K562 (cell line): ENCODE data around the gene KDM2B. TPM values are rescaled to one million over a fixed set of nuclear protein-coding genes. Genes with fewer than 3 reads are reported as not detected.
A peak's percentile ranks its signal among the peaks of the same experiment; 100 is the strongest.

Experiments used
- ATAC-seq: fragments of 200-7000 bp; cut with Tn5 transposase; 3 replicates; pipeline ENCODE4 v1.9.1; 2020; ENCODE audit warnings: moderate library complexity
- BruUV-seq: library from RNA; stranded (reverse); fragments of 400-500 nt; replicated peaks from 2 replicates; lab custom pipeline; 2021; lab: Mats Ljungman, UMichigan
- CTCF ChIA-PET: fragments of 300-600 bp; formaldehyde crosslinking; extraction: SDS; loops from one replicate; lab custom pipeline; 2021; ENCODE audit warnings: low intra/inter-chr PET ratio; lab: Yijun Ruan, JAX
- POLR2A ChIA-PET: fragments of 300-600, 350-650 bp; sonication (Branson Sonifier 250); formaldehyde crosslinking; extraction: SDS; loops from one replicate; lab custom pipeline; 2021; ENCODE audit warnings: antibody characterized with exemption, inconsistent platforms; lab: Yijun Ruan, JAX
- DNase-seq, 4 experiments: peaks; one replicate each; pipeline versions ENCODE4 v3.0.0 to v3.0.0-alpha.2; 2011 to 2018; ENCODE audit warnings: low spot score in 3 of 4, mixed read lengths in 3 of 4; ENCODE audit errors: extremely low read depth in 1 of 4
- FAIRE-seq: peaks from 2 replicates; lab custom pipeline; 2011; peaks lifted over from hg19 to GRCh38; lab: Jason Lieb, UNC
- H2AFZ ChIP-seq: 2 replicates; pipeline ENCODE4 v1.6.0; 2011; ENCODE audit warnings: low read depth, low read length, control low read depth, inconsistent platforms
- H3K27ac ChIP-seq: fragments of 200-600 bp; 3 replicates; pipeline ENCODE4 v1.8.0; 2011; ENCODE audit warnings: low read depth, mild to moderate bottlenecking, control low read depth, inconsistent platforms, low read length, moderate library complexity, mixed read lengths; ENCODE audit errors: extremely low read depth
- H3K27me3 ChIP-seq, 2 experiments: fragments of 300-600 bp in 1 of 2; 2 replicates in 1 of 2; 3 replicates in 1 of 2; pipeline versions ENCODE4 v1.6.0 to v1.8.0; 2011; ENCODE audit warnings: inconsistent platforms in 2 of 2, low read length in 2 of 2, mild to moderate bottlenecking in 1 of 2, mixed read lengths in 1 of 2, moderate library complexity in 1 of 2; ENCODE audit not compliant: control insufficient read depth in 2 of 2, insufficient read depth in 2 of 2
- H3K36me3 ChIP-seq: fragments of 300-600 bp; 3 replicates; pipeline ENCODE4 v1.8.0; 2011; ENCODE audit warnings: mild to moderate bottlenecking, low read length, inconsistent platforms; ENCODE audit not compliant: control insufficient read depth, insufficient read depth
- H3K4me1 ChIP-seq, 2 experiments: fragments of 200-600 bp in 1 of 2; replicated peaks in 1 of 2; 2 replicates in 1 of 2; 3 replicates in 1 of 2; pipeline versions ENCODE4 v1.5.1 to v1.8.0; 2011; ENCODE audit warnings: inconsistent platforms in 2 of 2, low read length in 2 of 2, mild to moderate bottlenecking in 1 of 2, mixed read lengths in 1 of 2, moderate library complexity in 1 of 2; ENCODE audit not compliant: control insufficient read depth in 2 of 2, insufficient read depth in 2 of 2
- H3K4me2 ChIP-seq: 2 replicates; pipeline ENCODE4 v1.6.1; 2011; ENCODE audit warnings: low read length, control low read depth, inconsistent platforms, mixed read lengths; ENCODE audit not compliant: insufficient read depth
- H3K4me3 ChIP-seq: fragments of 200-600 bp; sonication (generic), shearing (Covaris generic); 2 replicates; pipeline ENCODE4 v1.5.1; 2016; ENCODE audit warnings: control low read depth, inconsistent platforms
- H3K79me2 ChIP-seq: fragments of 200-600 bp; 3 replicates; pipeline ENCODE4 v1.8.0; 2011; ENCODE audit warnings: low read length, inconsistent platforms; ENCODE audit not compliant: control insufficient read depth, insufficient read depth
- H3K9ac ChIP-seq, 2 experiments: 2 replicates each; pipeline versions ENCODE4 v1.6.0 to v1.6.1; 2011; ENCODE audit warnings: low read depth in 2 of 2, low read length in 2 of 2, control low read depth in 1 of 2, inconsistent platforms in 1 of 2, mild to moderate bottlenecking in 1 of 2, mixed read lengths in 1 of 2; ENCODE audit not compliant: insufficient read depth in 1 of 2
- H3K9me1 ChIP-seq: one replicate; pipeline ENCODE4 v1.6.0; 2011; ENCODE audit warnings: inconsistent platforms, mild to moderate bottlenecking, low read length, moderate library complexity; ENCODE audit not compliant: control insufficient read depth, insufficient read depth
- H3K9me3 ChIP-seq: replicated peaks from 2 replicates; pipeline ENCODE4 v1.5.1; 2011; ENCODE audit warnings: low read depth, low read length, inconsistent platforms; ENCODE audit not compliant: control insufficient read depth, insufficient read depth
- H4K20me1 ChIP-seq: replicated peaks from 2 replicates; pipeline ENCODE4 v1.6.1; 2011; ENCODE audit warnings: low read length, inconsistent platforms, mixed read lengths; ENCODE audit not compliant: control insufficient read depth, insufficient read depth
- KDM4B ChIP-seq, 2 experiments: fragments of 450-650 bp in 1 of 2; sonication (generic) in 1 of 2; IDR thresholded peaks; 2 replicates each; pipeline ENCODE4 v1.6.1; 2016 to 2017; ENCODE audit warnings: borderline replicate concordance in 2 of 2, antibody characterized with exemption in 1 of 2, low read depth in 1 of 2, mild to moderate bottlenecking in 1 of 2
- POLR2G ChIP-seq: fragments of 200-400 bp; formaldehyde crosslinking; IDR thresholded peaks from 2 replicates; pipeline ENCODE4 v1.6.1; 2017; ENCODE audit warnings: low read depth, mild to moderate bottlenecking, antibody characterized with exemption, low read length, moderate library complexity
- SRSF9 ChIP-seq: fragments of 200-400 bp; formaldehyde crosslinking; IDR thresholded peaks from 2 replicates; pipeline ENCODE4 v1.6.1; 2017; ENCODE audit warnings: low read depth, low read length, borderline replicate concordance
- TAF7 ChIP-seq: fragments of 450-650 bp; IDR thresholded peaks from 2 replicates; pipeline ENCODE4 v1.6.1; 2016; ENCODE audit warnings: missing genetic modification characterization, missing compliant biosample characterization
- TARDBP ChIP-seq: fragments of 450-650 bp; IDR thresholded peaks from 2 replicates; pipeline ENCODE4 v1.6.1; 2016
- YBX1 ChIP-seq: fragments of 450-650 bp; IDR thresholded peaks from 2 replicates; pipeline ENCODE4 v1.7.1; 2016; ENCODE audit warnings: mild to moderate bottlenecking
- WGBS: fragments of 100-300 bp; shearing (Covaris generic); methylation state at CpG from one replicate; pipeline ENCODE4 v1.1.6; 2016; ENCODE audit warnings: low coverage, mixed read lengths; ENCODE audit not compliant: insufficient coverage; ENCODE audit errors: missing lambda C conversion rate; 5-methylcytosine and 5-hydroxymethylcytosine counted together
- in situ Hi-C: fragments of 300-500 bp; cut with MboI; formaldehyde crosslinking; loops from 4 replicates; pipeline ENCODE4 v1.15.0; 2018; ENCODE audit warnings: inconsistent platforms, mixed read lengths
- intact Hi-C: fragments of 100-400 bp; cut with micrococcal nuclease; formaldehyde crosslinking; loops from 2 replicates; pipeline ENCODE4 v1.14.2; 2022
- polyA plus RNA-seq, 8 experiments: library from polyadenylated mRNA; depleted of rRNA in 4 of 8; stranded (reverse) in 5 of 8; unstranded in 3 of 8; fragments of >200 nt; fragmentation: Nextera tagmentation in 2 of 8; fragmentation: Illumina TruSeq in 1 of 8; extraction: Ambion mirVana in 2 of 8; extraction: Trizol in 1 of 8; gene quantifications; 2 replicates each; pipeline versions ENCODE4 v1.2.1 to v1.2.3, GENCODE V29; 2011 to 2014; ENCODE audit warnings: inconsistent platforms in 1 of 8, missing spikeins in 1 of 8
- total RNA-seq, 7 experiments: library from RNA; depleted of rRNA in 6 of 7; stranded (reverse); fragments of >200 nt in 6 of 7; fragmentation: Illumina TruSeq in 2 of 7; extraction: Trizol in 2 of 7; gene quantifications; 2 replicates each; pipeline versions ENCODE4 v1.2.1 to v1.2.3, GENCODE V29; 2011 to 2021; ENCODE audit warnings: low replicate concordance in 1 of 7
- TF ChIP-seq, protein P1 (sequence below): fragments of 450-650 bp; IDR thresholded peaks from 2 replicates; pipeline ENCODE4 v1.6.1; 2016; ENCODE audit warnings: antibody characterized with exemption
- TF ChIP-seq, protein P2 (sequence below): fragments of 250-450 bp; sonication (Bioruptor Pico); IDR thresholded peaks from 2 replicates; pipeline ENCODE4 v1.5.0; 2020; ENCODE audit warnings: mild to moderate bottlenecking, borderline replicate concordance
- TF ChIP-seq, protein P3 (sequence below): sonication (generic); formaldehyde crosslinking; IDR thresholded peaks from 2 replicates; pipeline ENCODE4 v1.8.0; 2022; ENCODE audit warnings: missing genetic modification reagents, mild to moderate bottlenecking, moderate library complexity, borderline replicate concordance
- TF ChIP-seq, protein P4 (sequence below): sonication (generic); formaldehyde crosslinking; IDR thresholded peaks from 2 replicates; pipeline ENCODE4 v1.9.0; 2022; ENCODE audit warnings: mild to moderate bottlenecking, missing genetic modification reagents

Gene KDM2B
- total and polyA plus RNA-seq, 9 of the 15 experiments (the other 6 are each of a cell fraction or from before 2014, with no cell fraction given) = 7.4 to 50.5 (median 22.5) TPM

DNA sequence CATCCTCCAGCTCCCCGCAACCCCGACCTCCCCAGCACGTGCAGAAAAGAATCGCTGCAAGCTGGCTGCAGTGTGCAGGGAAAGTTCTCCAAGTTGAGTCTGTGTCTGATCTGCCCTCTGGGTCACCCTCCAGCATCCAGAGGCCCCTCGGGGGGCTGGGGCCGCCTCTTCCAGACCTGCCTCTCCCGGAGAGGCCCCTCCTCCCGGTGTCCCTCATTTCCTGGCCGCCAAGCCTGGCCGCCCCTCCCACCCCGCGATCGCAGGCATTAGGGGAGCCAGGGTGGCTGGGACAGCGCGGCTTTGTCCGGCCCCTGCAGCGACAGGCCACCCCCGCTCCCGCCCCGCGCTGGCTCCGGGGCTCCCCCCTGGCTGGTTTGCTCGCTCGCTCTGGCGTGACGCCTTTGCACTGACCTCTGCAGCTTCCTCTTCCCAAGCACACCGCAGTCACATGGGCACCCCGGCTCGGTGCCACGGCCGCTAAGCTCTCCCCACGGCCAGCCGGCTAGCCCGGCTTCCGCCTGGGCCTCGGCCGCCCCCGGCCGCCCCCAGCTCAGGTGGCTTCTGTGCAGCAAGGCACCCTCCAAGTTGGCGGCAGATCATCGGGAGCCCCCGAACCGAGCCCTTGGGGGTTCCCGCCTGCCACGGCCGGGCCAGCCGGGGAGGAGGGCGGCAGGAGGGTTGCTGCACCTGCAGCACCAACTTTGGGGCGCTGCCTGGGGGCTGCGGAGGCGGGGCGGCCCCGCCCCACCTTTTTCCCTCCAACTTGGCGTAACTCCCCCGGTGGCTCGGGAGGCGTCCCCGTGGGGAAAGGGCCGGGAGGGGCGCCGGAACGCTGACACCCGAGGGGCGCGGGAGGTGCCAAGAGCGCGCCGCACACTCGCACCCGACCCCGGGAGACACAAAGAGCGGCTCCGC is 43.7 kb downstream of the KDM2B start (continued):
- TF ChIP-seq, protein P1, sequence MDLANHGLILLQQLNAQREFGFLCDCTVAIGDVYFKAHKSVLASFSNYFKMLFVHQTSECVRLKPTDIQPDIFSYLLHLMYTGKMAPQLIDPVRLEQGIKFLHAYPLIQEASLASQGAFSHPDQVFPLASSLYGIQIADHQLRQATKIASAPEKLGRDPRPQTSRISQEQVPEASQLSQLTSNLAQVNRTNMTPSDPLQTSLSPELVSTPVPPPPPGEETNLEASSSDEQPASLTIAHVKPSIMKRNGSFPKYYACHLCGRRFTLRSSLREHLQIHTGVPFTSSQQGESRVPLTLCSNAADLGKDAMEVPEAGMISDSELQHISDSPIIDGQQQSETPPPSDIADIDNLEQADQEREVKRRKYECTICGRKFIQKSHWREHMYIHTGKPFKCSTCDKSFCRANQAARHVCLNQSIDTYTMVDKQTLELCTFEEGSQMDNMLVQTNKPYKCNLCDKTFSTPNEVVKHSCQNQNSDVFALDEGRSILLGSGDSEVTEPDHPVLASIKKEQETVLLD = no peak
- no peak for TF ChIP-seq SRSF9

DNA sequence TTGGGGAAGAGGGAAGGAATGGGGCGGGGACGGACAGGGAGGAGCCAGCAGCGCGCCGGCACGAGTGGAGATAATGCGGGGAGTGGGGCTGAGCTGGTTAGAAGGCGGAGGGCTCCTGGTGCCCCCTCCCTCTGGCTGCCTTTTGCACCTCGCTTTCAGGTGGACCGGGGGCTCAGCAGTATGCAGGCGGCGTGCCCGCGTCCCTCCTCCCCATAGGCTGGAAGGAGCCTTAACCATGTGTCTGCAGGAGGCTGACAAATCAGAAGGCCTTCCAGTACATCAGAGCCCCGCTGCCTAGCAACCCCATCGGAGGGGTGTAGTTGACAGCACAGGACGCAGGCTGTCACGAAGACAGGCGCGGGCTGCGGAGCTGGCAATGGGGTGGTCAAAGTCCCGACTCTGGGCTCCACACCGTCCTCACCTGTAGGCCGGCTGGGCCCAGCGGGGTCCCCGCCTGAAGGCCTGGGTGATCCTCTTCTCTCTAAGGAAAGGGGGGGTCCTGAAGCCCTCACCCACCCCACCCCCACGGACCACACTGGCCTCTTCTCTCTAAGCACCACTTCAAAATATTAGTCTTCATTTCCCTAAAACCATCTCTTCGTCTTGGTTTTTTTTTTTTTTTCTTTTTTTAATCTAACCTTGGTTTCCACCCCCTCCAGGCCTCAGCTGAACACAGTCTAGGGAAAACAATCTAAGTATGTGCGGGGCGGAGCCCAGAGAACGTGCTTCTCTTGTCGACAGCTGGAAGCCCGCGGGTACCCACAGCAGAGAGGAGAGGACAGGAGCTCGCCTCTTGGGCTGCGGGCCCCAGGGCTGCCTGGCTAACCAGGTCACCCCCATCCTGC is 44.5 kb downstream of the KDM2B start:
- H3K36me3 ChIP-seq = peaks cover 14% of the 10 kb centered on the region; the same call in 2 of the 3 replicates
- H3K27me3 ChIP-seq = no peaks in the 10 kb centered on the region
- peak overlapping the region; percentile 70 for H3K4me2 ChIP-seq
- no peaks in the 10 kb centered on the region for H3K9me3 ChIP-seq
- FAIRE-seq (peak; percentile 93), DNase-seq (peak; percentile 75 to 86 (median 81)), ATAC-seq (peak; percentile 93)
- H2AFZ ChIP-seq = peak overlapping the region; percentile 86
- 9% methylated on average over 34 of the region's 36 CpGs for WGBS
- ChIA-PET CTCF (no interaction called here), POLR2A (interaction anchor here (0.5 to 1.5 kb wide), 7 partner anchors 9 to 185 kb away, joined by 3 to 6 read pairs (median 3); no protein-coding TSS in a partner anchor)
- BruUV-seq = no TSS peak
- no peaks in the 10 kb centered on the region for H3K79me2 ChIP-seq
- H3K4me3 ChIP-seq = peak overlapping the region; percentile 30; the same call in 1 of the 2 replicates
- peaks cover 20 to 35% of the 10 kb centered on the region in 2 experiments for H3K4me1 ChIP-seq
- in situ Hi-C loops (no loop called here), intact Hi-C loops (no loop called here)
- H3K9ac ChIP-seq = peak overlapping the region; percentile 34 to 88; a peak in 2 of 4 replicates
- H4K20me1 ChIP-seq = no peaks in the 10 kb centered on the region
- H3K9me1 ChIP-seq = no peaks in the 10 kb centered on the region
- peak overlapping the region; percentile 10; the same call in 1 of the 3 replicates for H3K27ac ChIP-seq
- TF ChIP-seq, protein P2, sequence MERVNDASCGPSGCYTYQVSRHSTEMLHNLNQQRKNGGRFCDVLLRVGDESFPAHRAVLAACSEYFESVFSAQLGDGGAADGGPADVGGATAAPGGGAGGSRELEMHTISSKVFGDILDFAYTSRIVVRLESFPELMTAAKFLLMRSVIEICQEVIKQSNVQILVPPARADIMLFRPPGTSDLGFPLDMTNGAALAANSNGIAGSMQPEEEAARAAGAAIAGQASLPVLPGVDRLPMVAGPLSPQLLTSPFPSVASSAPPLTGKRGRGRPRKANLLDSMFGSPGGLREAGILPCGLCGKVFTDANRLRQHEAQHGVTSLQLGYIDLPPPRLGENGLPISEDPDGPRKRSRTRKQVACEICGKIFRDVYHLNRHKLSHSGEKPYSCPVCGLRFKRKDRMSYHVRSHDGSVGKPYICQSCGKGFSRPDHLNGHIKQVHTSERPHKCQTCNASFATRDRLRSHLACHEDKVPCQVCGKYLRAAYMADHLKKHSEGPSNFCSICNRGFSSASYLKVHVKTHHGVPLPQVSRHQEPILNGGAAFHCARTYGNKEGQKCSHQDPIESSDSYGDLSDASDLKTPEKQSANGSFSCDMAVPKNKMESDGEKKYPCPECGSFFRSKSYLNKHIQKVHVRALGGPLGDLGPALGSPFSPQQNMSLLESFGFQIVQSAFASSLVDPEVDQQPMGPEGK (CRISPR knock-in tag) = no peak
- no peak for TF ChIP-seq KDM4B (IDR thresholded peaks at IDR 0.05; ENCODE audit: borderline replicate concordance in 2 of 2, low read depth in 1 of 2)
- TF ChIP-seq, protein P3, sequence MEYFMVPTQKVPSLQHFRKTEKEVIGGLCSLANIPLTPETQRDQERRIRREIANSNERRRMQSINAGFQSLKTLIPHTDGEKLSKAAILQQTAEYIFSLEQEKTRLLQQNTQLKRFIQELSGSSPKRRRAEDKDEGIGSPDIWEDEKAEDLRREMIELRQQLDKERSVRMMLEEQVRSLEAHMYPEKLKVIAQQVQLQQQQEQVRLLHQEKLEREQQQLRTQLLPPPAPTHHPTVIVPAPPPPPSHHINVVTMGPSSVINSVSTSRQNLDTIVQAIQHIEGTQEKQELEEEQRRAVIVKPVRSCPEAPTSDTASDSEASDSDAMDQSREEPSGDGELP (CRISPR knock-in tag) = peak; percentile 32; the same call in 1 of the 2 replicates
- TF ChIP-seq TAF7 (tag) = no peak
- TF ChIP-seq TARDBP = no peak
- TF ChIP-seq, protein P4, sequence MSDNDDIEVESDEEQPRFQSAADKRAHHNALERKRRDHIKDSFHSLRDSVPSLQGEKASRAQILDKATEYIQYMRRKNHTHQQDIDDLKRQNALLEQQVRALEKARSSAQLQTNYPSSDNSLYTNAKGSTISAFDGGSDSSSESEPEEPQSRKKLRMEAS (CRISPR knock-in tag) = 0 out of 2 replicates have a peak, but pooled peaks have one; percentile 34
- TF ChIP-seq YBX1 = no peak
- TF ChIP-seq POLR2G = no peak
